Ovary (tissue), 3 donors: ENCODE data around the gene KDM4C.

ENCODE experiments used
- EP300 ChIP-seq: sonication (generic); formaldehyde crosslinking; IDR thresholded peaks from one replicate; pipeline ENCODE4 v1.6.1; 2017; ENCODE audit warnings: antibody characterized with exemption
- POLR2A ChIP-seq: fragments of 450-650 bp; IDR thresholded peaks from one replicate; pipeline ENCODE4 v1.6.1; 2017; ENCODE audit warnings: antibody characterized with exemption, mild to moderate bottlenecking, moderate library complexity
- TF ChIP-seq, protein P1 (sequence below), 3 donors: fragments of 450-650 bp in 2 of 3; fragments of 200-600 bp in 1 of 3; IDR thresholded peaks; one replicate each; pipeline versions ENCODE4 v1.5.1 to v1.8.0; 2016 to 2022; ENCODE audit warnings: antibody characterized with exemption in 3 of 3, mild to moderate bottlenecking in 1 of 3
- donor health status: DM: no; HTN: no; CAD: no.

DNA sequence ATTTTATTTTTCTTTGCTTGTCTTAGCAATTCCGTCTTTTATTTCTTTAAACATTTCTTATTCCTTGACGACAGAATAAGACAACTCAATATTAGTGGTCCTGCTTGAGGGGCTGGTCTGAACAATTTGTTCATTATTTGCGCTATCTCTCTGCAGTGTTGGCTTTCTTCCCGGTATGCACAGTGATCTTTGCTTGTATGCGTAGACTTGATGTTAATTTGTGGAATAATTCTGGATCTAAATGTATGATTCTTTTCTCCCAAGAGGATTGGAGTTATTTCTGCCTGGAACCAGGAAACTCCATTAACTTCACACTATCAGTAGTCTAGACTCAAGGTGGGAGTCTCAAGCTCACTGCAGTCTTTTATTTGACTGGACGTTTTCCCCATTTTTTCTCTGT lies 80.4 kb downstream of the KDM4C start:
- no peak for TF ChIP-seq POLR2A
- TF ChIP-seq, protein P1, sequence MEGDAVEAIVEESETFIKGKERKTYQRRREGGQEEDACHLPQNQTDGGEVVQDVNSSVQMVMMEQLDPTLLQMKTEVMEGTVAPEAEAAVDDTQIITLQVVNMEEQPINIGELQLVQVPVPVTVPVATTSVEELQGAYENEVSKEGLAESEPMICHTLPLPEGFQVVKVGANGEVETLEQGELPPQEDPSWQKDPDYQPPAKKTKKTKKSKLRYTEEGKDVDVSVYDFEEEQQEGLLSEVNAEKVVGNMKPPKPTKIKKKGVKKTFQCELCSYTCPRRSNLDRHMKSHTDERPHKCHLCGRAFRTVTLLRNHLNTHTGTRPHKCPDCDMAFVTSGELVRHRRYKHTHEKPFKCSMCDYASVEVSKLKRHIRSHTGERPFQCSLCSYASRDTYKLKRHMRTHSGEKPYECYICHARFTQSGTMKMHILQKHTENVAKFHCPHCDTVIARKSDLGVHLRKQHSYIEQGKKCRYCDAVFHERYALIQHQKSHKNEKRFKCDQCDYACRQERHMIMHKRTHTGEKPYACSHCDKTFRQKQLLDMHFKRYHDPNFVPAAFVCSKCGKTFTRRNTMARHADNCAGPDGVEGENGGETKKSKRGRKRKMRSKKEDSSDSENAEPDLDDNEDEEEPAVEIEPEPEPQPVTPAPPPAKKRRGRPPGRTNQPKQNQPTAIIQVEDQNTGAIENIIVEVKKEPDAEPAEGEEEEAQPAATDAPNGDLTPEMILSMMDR (IDR thresholded peaks at IDR 0.05): no peak
- no peak for TF ChIP-seq EP300
